SH-SY5Y (cell line): ENCODE measurements around the gene RNF123.

Experiments
- GATA2 ChIP-seq: IDR thresholded peaks from 2 replicates; pipeline ENCODE4 v1.6.1; 2011; ENCODE audit warnings: mild to moderate bottlenecking, low read depth, low read length
- GATA3 ChIP-seq: IDR thresholded peaks from 2 replicates; pipeline ENCODE4 v1.6.1; 2011; ENCODE audit warnings: low read depth, mild to moderate bottlenecking, low read length, moderate library complexity

GRCh38 chr3:49727154-49727923, 38.0 kb downstream of the RNF123 start:
- TF ChIP-seq GATA2 = no peak
- TF ChIP-seq GATA3 = no peak
